GM18519 (cell line): ENCODE measurements around the gene KNSTRN.

Source experiments
- ATAC-seq: cut with Tn5 transposase; IDR thresholded peaks from one replicate; pipeline ENCODE4 v1.9.1; 2021; ENCODE audit warnings: mild to moderate bottlenecking, moderate library complexity; ENCODE audit not compliant: unreplicated experiment, low FRiP score

The KNSTRN gene, protein sequence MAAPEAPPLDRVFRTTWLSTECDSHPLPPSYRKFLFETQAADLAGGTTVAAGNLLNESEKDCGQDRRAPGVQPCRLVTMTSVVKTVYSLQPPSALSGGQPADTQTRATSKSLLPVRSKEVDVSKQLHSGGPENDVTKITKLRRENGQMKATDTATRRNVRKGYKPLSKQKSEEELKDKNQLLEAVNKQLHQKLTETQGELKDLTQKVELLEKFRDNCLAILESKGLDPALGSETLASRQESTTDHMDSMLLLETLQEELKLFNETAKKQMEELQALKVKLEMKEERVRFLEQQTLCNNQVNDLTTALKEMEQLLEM

GRCh38 chr15:40382580-40383456 lies at the start of gene KNSTRN:
TSS of gene KNSTRN (plus strand) at chr15:40382721. CDS start at chr15:40382836, 115 bp downstream.
- ATAC-seq = peak; percentile 79

GRCh38 chr15:40333922-40334492 lies 48.5 kb upstream of the KNSTRN start:
- no peak for ATAC-seq

DNA sequence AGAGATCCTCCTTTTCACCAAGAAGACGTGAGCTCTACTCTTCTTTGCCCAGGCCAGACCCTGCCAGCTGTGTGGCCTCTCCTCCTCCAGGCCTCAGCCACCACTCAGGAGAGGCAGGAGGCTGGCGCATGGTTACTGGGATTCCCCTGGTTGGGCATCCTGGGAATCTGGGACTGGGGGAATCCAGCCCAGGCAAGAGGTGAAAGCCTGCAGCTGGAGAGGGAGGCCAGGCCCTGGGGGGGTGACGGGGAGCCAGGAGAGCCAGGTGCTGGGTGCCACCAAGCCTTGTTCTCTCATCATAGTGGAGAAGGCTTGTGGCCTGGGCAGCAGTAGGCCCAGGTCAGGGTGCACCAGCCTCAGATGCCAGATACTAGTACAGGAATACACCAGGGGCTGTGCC lies 48.0 kb upstream of the KNSTRN start:
- ATAC-seq = no peak

DNA sequence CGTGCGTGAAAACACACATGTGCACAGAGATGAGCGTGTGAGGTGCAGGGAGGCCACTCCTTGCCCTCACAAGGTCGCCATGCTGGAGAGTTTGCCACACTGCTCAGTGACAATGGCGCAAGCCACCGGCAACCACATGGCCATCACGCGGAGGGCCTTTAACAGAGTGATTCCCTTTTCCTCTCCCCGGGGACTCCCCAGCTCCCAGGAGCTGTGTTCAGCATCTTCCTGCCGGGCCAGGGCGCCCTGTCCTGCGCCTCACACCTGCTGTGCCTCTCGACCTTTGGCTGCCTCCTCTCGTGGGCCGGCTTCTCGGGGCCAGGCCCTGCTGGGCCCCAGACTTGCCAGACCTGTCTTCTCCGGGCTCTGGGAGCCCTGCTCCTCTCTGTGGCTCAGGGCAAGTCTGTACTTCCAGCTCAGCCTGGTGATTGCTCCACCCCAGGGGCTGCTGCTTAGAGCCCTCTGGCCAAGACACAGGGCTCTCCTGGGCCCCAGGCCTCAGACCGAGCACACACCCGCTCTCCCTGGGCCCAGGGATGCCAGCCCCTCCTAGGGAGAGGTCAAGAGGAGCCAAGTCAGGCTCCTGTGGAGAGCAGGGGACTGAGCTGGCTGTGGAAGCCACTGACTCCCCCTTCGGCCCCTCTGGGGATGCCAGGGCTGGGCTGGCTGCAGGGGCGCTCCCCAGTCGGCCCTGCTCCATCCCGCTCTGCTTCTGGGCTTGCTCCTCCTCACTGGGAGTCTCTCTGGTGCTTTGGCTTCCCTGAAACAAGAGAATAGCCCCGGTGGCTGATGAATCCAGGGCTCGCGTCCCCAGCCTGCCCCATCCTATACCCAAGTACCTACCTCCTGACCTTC lies 47.4 kb upstream of the KNSTRN start:
- ATAC-seq = no peak

DNA sequence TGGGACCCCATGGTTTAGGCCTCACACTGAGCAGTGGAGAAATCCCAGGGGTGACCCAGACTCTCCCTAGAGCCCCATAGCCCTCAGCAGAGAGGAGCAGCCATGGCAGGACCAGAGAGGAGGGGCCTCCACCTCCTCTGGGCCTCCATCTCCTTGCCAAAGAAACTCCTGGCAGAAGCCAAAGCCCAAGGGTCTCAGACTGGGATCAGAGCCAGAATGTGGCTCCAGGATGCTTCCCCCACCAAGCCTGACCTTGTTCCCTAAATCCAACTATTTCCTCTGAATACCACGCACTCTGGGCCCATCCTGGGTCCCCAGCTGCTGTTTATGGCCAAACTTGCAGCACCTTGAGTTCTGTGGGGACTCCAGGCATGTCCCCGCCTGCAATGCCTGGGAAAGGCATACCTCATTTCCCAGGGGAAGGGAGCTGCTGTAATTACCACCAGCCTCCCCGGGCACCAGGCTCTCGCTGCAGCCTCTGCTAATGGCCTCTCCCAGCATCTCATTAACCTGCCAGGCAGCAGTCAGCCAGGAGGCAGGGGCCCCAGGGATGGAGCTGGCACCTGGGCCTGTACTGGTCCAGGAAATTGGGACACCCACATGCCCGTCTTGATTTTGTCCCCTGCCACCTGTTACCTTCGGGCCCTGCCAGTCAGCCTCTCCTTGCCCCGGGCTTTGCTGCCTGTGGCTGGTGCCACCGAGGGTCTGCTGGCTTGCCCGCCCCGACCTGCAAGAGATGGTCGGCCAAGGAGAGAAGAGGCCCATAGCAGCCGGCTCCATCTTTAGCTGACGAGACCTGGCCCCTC lies 46.4 kb upstream of the KNSTRN start:
- ATAC-seq = no peak

DNA sequence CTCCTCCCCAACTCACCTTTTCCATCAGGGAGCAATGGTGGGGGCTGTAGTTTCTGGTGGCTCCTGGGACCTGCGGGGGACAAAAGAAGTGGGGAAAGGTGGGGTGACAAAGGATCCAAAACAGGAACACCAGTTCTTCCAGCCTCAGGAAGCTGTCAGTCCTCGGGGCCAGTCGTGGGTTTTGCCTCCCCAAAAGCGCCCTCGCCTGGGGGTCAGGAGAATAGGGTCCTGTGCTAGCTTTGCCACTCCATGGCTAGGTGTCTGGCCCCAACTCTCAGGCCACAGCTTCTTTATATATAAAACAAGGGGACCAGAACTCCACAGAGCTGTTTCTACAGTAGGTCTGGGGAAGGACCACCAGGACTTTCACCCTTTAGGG lies 45.8 kb upstream of the KNSTRN start:
- ATAC-seq = no peak

DNA sequence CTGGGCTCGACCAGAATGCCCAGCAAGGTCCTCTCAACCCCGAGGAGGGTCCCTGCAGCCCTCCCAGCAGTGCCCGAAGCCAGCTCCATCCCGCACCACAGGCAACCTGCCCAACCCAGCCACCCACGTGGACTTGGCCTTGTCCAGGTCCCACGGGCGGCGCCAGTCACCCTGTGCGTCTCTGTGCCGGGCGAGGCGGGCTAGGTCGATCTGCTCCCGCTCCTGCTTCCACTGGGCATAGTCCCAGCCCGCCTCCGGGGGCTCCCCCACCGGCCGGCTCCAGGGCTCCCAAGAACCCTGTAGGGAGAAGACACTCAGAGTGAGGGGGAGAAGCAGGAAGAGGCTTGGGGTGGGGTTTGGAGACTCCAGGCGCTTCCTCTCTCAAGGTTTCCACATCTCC lies 44.9 kb upstream of the KNSTRN start:
- ATAC-seq = no peak

GRCh38 chr15:40338041-40338657 lies 44.4 kb upstream of the KNSTRN start:
- no peak for ATAC-seq

DNA sequence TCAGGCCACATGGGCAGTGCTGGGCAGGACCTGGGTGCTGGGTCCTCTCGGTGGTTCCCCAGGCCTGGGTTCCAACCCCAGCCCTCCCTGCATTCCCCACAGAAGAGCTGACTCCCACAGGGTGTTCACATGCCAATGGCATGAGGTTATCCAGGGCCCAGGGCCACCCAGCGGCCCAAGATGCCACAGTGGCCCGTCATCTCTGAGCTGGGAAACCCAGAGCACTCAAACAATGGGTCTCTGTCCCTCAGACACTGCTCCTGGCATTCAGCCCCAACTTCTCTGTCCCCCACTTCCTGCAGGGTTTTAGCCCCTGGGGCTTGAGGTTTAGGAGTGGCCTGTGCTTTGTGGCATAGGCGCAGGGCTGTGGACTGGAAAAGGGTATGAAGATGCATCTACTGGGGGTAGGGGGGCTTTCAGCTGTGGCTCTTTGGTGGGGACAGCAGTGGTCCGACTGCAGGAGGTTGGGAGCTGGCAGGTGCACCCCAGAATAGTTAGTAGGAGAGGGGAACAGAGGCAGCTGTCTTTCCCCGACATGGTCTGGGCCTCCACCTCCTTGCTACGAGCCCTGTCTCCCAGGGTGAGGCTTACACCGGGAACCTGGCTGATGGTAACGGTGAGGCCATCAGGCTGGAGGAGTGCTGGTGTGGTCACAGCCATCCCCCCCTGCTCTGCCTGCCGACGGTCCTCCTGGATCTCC lies 43.5 kb upstream of the KNSTRN start:
- ATAC-seq = no peak

DNA sequence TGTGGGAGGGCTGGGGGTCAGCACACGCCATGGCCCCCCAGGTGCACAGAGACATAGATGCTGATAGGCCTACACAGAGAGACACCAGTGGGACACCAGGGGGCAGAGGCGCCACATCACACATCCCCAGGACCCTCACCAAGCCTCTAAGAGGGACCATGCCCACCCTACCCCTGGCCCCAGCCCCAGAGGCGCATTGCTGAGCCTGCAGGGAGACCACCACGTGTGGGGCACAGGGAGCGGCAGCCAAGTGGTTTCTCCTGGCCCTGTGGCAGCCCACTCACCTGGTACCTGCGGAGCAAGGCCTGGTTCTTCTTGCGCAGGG lies 42.9 kb upstream of the KNSTRN start:
- ATAC-seq = no peak

DNA sequence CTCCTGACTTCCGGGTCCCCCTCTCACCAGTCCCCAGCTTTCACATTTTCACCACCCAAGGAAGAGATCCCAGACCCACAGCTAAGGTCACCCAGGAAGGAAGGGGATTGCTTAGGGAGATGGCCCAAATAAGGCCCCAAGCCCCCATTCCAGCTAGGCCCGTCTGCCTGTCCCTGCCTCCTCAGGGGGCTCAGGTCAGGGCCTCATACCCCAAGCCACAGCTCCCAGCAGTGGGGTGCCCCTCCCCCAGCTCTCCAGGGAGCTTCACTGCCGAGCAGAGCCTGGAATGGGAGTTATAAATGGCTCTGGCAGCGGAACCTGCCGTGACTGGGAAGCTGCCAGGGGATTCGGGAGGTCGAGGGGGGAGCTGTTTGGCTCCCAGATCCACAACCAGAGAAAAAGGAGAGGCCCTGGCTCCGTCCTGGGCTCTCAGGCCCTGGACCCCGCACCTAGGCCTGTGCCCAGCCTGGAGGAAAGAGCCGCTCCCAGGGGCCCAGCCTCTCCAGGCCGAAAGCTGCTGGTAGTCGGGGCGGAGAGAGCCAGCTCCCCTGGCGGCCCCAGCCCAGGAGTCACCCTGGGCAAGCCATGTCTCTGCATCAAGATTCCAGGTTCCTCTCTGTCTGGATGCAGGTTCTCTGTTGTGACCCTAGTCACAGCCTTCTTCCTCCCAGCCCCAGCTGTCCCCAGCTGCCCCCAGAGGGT lies 42.3 kb upstream of the KNSTRN start:
- no peak for ATAC-seq

DNA sequence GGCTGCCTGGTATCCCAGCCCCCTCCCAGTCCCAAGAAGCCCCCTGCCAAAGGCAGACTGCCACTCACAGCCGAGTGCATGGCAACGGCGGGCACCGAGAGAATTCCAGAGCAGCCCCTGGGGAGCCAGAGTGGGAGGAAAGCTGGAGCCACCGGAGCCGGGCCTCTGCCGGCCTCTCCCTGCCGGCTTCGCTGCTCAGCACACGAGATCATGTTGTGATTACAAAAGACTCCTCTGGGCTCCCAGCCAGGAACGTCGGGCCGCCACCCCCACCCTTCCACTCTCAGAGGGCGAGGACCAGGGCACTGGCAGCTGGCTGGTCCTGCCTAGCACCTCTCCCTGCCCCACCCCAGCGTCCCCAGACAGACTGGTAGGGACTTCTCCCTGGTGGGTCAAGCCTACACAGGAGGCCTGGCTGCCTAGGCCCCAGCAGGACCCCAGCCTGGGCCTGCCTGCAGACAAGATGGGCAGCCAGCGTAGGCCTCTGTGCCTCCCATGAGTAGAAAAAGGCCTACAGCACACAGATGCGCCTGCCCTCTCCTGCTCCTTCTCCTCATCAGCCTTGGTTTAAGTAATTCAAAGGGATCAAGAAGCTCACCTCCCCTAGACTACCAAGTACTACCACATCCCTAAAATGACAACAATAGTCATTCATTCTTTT lies 41.7 kb upstream of the KNSTRN start, which contains the start of gene CCDC9B:
CCDC9B (minus strand) TSS at position 200 of the 661 bp plus-strand sequence; CDS start at position 80, 120 bp downstream.
- ATAC-seq = no peak

GRCh38 chr15:40342416-40343320 lies 39.9 kb upstream of the KNSTRN start:
- ATAC-seq = no peak

GRCh38 chr15:40343512-40343911 lies 39.0 kb upstream of the KNSTRN start:
- ATAC-seq = no peak

DNA sequence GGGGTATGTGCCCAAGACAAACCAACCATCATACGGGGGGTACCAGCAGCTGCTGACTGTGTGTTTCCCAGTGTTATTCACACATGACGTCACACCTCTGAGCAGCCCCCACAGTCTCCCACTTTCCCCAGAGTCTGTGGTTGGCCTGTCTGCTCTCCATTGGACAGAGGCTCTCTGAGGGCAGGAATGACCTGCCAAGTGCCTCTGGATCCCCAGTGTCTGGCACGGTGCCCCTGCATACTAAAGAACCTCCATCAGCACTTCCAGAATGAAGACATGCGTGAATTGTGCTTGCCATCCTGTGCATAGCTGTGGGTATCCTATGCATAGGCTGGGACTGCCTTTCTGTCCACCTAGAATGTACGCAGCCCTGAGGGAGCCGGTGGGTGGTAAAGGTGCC lies 38.3 kb upstream of the KNSTRN start:
- no peak for ATAC-seq

DNA sequence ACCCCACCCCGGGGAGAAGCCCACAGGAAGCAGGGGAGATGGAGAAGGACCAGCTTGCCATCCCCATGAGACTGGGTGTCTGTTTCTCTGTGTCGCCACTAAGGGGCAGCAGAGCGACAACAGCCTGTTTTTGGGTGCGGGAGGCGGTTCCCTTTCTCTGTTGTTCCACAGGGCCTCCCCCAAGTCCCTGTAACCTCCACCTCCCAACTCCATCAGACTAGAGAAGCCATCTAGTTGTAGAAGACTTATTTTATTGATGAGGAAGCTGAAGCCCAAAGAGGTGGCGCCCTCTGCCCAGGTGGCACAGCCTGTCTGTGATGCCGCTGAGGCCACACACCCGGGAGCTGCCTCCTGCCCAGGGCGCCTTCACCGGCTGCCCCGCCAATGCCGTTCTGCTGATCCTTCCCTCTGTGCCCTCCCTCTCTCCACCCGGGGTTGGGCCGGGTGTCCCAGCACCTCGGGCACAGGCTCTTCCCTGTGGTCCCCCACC lies 37.8 kb upstream of the KNSTRN start:
- no peak for ATAC-seq
